GM21515 (cell line): ENCODE data around the gene FAH.
"Not testable (repeated sequence)": the region's sequence is repeated elsewhere in the genome, so short reads cannot be mapped to it uniquely, and the experiment has no call there.

Source experiments
- ATAC-seq: cut with Tn5 transposase; IDR thresholded peaks from one replicate; pipeline ENCODE4 v1.9.1; 2021; ENCODE audit not compliant: unreplicated experiment

The FAH gene

GRCh38 chr15:80152896-80153876 lies at the start of gene FAH:
TSS of gene FAH (plus strand) at chr15:80152999. CDS start at chr15:80153055, 56 bp downstream.
- ATAC-seq, result peak; percentile 46

GRCh38 chr15:80105193-80105592 lies 47.6 kb upstream of the FAH start:
- ATAC-seq, result no peak

- no peak for ATAC-seq
Observed at GRCh38 chr15:80105595-80105994, 47.2 kb upstream of the FAH start.

- ATAC-seq, result no peak
Observed at GRCh38 chr15:80106051-80106450, 46.7 kb upstream of the FAH start.

- ATAC-seq, result no peak
Observed at GRCh38 chr15:80107204-80107603, 45.6 kb upstream of the FAH start.

GRCh38 chr15:80107774-80108173 lies 45.0 kb upstream of the FAH start:
- no peak for ATAC-seq

GRCh38 chr15:80109388-80109787 lies 43.4 kb upstream of the FAH start:
- ATAC-seq, result no peak

- ATAC-seq, result no peak
Observed at GRCh38 chr15:80110920-80111319, 41.9 kb upstream of the FAH start.

- ATAC-seq, result no peak
Observed at GRCh38 chr15:80114114-80114513, 38.7 kb upstream of the FAH start.

- no peak for ATAC-seq
Observed at GRCh38 chr15:80115021-80115420, 37.8 kb upstream of the FAH start.

- ATAC-seq, result no peak
Observed at GRCh38 chr15:80118956-80119355, 33.8 kb upstream of the FAH start.

GRCh38 chr15:80120636-80121035 lies 32.2 kb upstream of the FAH start:
- ATAC-seq, result no peak

- no peak for ATAC-seq
Observed at GRCh38 chr15:80121546-80121945, 31.3 kb upstream of the FAH start.

GRCh38 chr15:80123034-80123433 lies 29.8 kb upstream of the FAH start:
- ATAC-seq, result no peak

- not testable (repeated sequence) for ATAC-seq
Observed at GRCh38 chr15:80127253-80127652, 25.5 kb upstream of the FAH start.

- ATAC-seq, result no peak
Observed at GRCh38 chr15:80127911-80128310, 24.9 kb upstream of the FAH start.

- ATAC-seq, result no peak
Observed at GRCh38 chr15:80132382-80132781, 20.4 kb upstream of the FAH start.

- no peak for ATAC-seq
Observed at GRCh38 chr15:80136854-80137253, 15.9 kb upstream of the FAH start.

GRCh38 chr15:80138961-80139360 lies 13.8 kb upstream of the FAH start:
- no peak for ATAC-seq

GRCh38 chr15:80140909-80141308 lies 11.9 kb upstream of the FAH start:
- no peak for ATAC-seq

GRCh38 chr15:80141916-80142598 lies 10.7 kb upstream of the FAH start:
- no peak for ATAC-seq

GRCh38 chr15:80142646-80143045 lies 10.2 kb upstream of the FAH start:
- no peak for ATAC-seq
